ENCODE data around the gene EMC7. TPM values are rescaled to one million over a fixed set of nuclear protein-coding genes. Genes with fewer than 3 reads are reported as not detected.
A peak's percentile ranks its signal among the peaks of the same experiment; 100 is the strongest.

Gene EMC7
- total and polyA plus RNA-seq, 2 of the 13 experiments (the other 11 are each of a cell fraction or from before 2014, with no cell fraction given): 46.8 to 113 TPM

DNA sequence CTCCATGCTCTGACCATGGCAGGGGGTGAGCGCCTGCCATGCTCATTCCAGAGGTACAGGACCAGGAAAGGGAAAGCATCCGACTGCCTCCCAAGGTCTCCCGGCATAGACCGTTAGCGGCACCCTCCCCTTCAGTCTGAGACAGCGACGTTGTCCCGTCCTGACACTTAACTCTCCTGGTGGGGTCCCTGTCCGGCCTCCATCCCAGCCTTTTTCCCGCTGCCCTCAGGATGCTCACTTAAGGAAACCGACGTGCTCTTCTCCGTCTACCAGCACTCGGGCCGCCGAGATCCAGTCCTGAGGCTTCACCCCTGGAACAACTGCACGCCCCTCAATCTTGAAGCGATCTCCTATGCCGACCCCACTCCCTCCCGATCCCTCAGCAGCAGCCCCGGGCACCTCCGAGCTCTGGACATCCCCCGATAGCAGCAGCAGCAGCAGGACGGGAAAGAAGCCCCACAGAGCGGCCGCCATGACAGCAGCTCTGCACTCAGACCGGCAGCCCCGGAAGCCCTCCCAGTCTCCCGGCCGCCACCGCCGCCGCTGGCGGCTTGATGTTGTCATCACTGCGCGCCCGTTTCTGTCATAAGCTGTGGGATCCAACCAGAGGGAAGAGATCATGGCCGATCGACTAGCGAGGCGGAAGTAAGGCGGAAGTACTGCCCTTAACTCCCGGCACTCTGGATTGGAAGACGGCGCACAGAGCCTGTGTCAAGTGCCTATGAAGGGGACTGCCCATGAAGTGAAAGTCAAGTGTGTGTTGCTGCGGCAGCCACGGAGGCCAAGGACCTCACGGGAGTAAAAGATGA, at the start of gene EMC7, which contains the start of gene PGBD4 (continued):
- TF ChIP-seq JUND (CRISPR knock-in tag; IDR thresholded peaks at IDR 0.05): 0 out of 2 replicates have a peak, but pooled peaks have one; percentile 19
- peak; percentile 77 for TF ChIP-seq PITX1 (CRISPR knock-in tag; IDR thresholded peaks at IDR 0.05)
- peak; percentile 12 for TF ChIP-seq XRCC5 (optimal IDR thresholded peaks at IDR 0.05; ENCODE audit: low read length)
- no peak for TF ChIP-seq SP5 (CRISPR knock-in tag; IDR thresholded peaks at IDR 0.05; ENCODE audit: borderline replicate concordance, low read depth)
- TF ChIP-seq, protein P1, sequence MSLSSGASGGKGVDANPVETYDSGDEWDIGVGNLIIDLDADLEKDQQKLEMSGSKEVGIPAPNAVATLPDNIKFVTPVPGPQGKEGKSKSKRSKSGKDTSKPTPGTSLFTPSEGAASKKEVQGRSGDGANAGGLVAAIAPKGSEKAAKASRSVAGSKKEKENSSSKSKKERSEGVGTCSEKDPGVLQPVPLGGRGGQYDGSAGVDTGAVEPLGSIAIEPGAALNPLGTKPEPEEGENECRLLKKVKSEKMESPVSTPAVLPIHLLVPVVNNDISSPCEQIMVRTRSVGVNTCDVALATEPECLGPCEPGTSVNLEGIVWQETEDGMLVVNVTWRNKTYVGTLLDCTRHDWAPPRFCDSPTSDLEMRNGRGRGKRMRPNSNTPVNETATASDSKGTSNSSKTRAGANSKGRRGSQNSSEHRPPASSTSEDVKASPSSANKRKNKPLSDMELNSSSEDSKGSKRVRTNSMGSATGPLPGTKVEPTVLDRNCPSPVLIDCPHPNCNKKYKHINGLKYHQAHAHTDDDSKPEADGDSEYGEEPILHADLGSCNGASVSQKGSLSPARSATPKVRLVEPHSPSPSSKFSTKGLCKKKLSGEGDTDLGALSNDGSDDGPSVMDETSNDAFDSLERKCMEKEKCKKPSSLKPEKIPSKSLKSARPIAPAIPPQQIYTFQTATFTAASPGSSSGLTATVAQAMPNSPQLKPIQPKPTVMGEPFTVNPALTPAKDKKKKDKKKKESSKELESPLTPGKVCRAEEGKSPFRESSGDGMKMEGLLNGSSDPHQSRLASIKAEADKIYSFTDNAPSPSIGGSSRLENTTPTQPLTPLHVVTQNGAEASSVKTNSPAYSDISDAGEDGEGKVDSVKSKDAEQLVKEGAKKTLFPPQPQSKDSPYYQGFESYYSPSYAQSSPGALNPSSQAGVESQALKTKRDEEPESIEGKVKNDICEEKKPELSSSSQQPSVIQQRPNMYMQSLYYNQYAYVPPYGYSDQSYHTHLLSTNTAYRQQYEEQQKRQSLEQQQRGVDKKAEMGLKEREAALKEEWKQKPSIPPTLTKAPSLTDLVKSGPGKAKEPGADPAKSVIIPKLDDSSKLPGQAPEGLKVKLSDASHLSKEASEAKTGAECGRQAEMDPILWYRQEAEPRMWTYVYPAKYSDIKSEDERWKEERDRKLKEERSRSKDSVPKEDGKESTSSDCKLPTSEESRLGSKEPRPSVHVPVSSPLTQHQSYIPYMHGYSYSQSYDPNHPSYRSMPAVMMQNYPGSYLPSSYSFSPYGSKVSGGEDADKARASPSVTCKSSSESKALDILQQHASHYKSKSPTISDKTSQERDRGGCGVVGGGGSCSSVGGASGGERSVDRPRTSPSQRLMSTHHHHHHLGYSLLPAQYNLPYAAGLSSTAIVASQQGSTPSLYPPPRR (CRISPR knock-in tag; IDR thresholded peaks at IDR 0.05; ENCODE audit: borderline replicate concordance): 0 out of 2 replicates have a peak, but pooled peaks have one; percentile 14
- no peak for TF ChIP-seq ZNF879 (CRISPR knock-in tag; IDR thresholded peaks at IDR 0.05)
- TF ChIP-seq KMT2B (CRISPR knock-in tag; IDR thresholded peaks at IDR 0.05): peak; percentile 97
- TF ChIP-seq, protein P2, sequence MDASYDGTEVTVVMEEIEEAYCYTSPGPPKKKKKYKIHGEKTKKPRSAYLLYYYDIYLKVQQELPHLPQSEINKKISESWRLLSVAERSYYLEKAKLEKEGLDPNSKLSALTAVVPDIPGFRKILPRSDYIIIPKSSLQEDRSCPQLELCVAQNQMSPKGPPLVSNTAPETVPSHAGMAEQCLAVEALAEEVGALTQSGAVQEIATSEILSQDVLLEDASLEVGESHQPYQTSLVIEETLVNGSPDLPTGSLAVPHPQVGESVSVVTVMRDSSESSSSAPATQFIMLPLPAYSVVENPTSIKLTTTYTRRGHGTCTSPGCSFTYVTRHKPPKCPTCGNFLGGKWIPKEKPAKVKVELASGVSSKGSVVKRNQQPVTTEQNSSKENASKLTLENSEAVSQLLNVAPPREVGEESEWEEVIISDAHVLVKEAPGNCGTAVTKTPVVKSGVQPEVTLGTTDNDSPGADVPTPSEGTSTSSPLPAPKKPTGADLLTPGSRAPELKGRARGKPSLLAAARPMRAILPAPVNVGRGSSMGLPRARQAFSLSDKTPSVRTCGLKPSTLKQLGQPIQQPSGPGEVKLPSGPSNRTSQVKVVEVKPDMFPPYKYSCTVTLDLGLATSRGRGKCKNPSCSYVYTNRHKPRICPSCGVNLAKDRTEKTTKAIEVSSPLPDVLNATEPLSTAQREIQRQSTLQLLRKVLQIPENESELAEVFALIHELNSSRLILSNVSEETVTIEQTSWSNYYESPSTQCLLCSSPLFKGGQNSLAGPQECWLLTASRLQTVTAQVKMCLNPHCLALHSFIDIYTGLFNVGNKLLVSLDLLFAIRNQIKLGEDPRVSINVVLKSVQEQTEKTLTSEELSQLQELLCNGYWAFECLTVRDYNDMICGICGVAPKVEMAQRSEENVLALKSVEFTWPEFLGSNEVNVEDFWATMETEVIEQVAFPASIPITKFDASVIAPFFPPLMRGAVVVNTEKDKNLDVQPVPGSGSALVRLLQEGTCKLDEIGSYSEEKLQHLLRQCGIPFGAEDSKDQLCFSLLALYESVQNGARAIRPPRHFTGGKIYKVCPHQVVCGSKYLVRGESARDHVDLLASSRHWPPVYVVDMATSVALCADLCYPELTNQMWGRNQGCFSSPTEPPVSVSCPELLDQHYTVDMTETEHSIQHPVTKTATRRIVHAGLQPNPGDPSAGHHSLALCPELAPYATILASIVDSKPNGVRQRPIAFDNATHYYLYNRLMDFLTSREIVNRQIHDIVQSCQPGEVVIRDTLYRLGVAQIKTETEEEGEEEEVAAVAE (CRISPR knock-in tag; IDR thresholded peaks at IDR 0.05; ENCODE audit: borderline replicate concordance): peak; percentile 97
- TF ChIP-seq SRF (IDR thresholded peaks at IDR 0.05; ENCODE audit: low read depth, low read length): peak; percentile 78
- TF ChIP-seq NFKB2 (CRISPR knock-in tag; IDR thresholded peaks at IDR 0.05; ENCODE audit: borderline replicate concordance): peak; percentile 53; the same call in 1 of the 2 replicates
- no peak for TF ChIP-seq SP1 (IDR thresholded peaks at IDR 0.05)
- peak; percentile 66 for TF ChIP-seq SP1 (CRISPR knock-in tag; IDR thresholded peaks at IDR 0.05)
- TF ChIP-seq, protein P3, sequence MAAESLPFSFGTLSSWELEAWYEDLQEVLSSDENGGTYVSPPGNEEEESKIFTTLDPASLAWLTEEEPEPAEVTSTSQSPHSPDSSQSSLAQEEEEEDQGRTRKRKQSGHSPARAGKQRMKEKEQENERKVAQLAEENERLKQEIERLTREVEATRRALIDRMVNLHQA (CRISPR knock-in tag; IDR thresholded peaks at IDR 0.05): no peak
- TF ChIP-seq ARHGAP35 (CRISPR knock-in tag; IDR thresholded peaks at IDR 0.05; ENCODE audit: borderline replicate concordance): no peak

Data from HepG2 (cell line).